Omental fat pad (tissue), 4 donors: ENCODE data around the gene MICAL2. TPM values are rescaled to one million over a fixed set of nuclear protein-coding genes. Genes with fewer than 3 reads are reported as not detected.

Source experiments
- ATAC-seq: fragments of 150-250 bp; one replicate; pipeline ENCODE4 v1.9.1; 2016; ENCODE audit warnings: mild to moderate bottlenecking, moderate library complexity; ENCODE audit not compliant: low FRiP score
- DNase-seq: peaks from one replicate; pipeline ENCODE4 v3.0.0-alpha.2; 2019; ENCODE audit warnings: low spot score
- total RNA-seq, 4 donors: library from RNA; depleted of rRNA; stranded (reverse); fragments of >200 nt; gene quantifications; one replicate each; pipeline ENCODE4 v1.1.0, GENCODE V29; 2016
- TF ChIP-seq, protein P1 (sequence below), 3 donors: fragments of 450-650 bp; IDR thresholded peaks; one replicate each; pipeline ENCODE4 v1.5.1; 2016 to 2017; ENCODE audit warnings: antibody characterized with exemption in 3 of 3, mild to moderate bottlenecking in 3 of 3, moderate library complexity in 2 of 3

Gene MICAL2
- total RNA-seq, 4 donors from 2014 or later = 34.3 to 143 (median 57.0) TPM

DNA sequence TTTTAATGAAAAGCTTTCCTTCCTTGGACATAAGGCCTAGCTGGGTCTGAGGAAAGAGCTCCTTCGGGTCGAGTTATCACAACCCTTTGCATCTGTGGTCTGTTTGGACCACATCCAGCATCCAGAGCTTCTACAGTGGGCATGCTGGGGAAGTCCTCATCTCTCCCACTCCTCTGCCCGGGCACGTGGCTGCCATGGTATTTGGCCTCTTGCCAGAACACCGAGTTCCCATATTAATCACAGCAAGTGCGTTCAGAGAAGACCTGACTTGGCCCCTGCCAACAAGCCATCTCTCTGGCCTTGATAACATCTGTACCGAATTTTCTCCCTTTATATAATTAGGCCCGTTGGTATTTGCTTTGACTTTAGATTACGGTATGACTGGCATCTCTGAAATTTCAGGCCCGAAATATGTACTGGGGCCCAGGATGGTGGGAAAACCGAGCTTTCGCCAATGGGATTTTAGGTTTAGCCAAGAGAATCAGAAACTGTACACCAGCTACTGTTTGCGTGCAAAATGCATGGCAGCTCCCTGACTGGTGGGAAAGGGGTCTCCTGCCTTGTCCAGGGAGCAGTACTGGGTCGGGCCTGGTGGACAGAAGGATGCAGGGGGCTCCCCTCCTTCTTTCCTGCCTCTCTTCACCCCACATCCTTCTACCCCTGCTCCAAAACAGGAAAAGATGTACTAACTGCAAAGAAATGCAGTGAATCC lies 90.0 kb downstream of the MICAL2 start:
- TF ChIP-seq, protein P1, sequence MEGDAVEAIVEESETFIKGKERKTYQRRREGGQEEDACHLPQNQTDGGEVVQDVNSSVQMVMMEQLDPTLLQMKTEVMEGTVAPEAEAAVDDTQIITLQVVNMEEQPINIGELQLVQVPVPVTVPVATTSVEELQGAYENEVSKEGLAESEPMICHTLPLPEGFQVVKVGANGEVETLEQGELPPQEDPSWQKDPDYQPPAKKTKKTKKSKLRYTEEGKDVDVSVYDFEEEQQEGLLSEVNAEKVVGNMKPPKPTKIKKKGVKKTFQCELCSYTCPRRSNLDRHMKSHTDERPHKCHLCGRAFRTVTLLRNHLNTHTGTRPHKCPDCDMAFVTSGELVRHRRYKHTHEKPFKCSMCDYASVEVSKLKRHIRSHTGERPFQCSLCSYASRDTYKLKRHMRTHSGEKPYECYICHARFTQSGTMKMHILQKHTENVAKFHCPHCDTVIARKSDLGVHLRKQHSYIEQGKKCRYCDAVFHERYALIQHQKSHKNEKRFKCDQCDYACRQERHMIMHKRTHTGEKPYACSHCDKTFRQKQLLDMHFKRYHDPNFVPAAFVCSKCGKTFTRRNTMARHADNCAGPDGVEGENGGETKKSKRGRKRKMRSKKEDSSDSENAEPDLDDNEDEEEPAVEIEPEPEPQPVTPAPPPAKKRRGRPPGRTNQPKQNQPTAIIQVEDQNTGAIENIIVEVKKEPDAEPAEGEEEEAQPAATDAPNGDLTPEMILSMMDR (IDR thresholded peaks at IDR 0.05) = no peak
- ATAC-seq (peak; percentile 7), DNase-seq (no peak)

DNA sequence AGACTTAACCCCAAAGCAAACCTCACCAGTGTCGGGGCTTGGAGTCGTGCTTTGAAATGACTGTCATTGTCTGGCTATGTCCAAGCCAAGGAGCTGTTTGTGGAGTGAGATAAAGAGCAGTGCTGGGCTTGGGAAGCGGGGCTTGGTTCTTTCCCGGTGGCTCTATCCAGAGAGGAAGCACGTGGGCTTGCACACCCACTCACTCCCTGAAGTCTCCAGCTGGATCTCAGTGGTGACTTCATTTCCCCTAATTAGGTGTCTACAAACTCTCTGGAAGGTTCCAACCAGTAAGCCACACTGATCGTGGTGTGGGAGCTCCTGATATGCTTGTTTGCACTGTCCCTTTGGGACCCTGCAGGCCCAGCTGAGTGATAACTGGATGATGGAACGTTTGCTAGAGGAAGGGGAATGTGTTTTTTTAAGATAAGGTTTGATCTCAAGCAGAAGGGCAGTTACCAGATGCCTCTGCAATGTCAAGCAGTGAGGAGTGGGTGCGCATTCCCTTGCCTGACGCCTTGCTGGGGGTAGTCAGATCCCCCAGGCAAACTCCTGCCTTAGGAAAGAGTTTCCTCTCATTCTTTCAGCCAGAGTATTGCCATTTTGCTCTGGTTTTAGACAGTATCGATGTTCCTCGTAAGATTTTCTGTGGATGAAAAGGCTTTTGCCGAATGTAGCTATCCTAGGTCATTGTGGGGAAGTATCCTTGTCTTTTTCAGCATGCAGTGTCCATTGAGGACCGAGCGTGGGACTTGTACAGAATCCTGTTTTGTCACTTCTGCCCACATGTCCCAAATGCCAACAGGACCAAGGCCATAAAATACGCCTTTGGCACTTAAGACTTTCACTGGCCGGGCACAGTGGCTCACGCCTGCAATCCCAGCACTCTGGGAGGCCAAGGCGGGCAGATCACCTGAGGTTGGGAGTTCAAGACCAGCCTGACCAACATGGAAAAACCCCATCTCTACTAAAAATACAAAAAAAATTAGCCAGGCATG lies 90.9 kb downstream of the MICAL2 start:
- TF ChIP-seq, protein P1 (IDR thresholded peaks at IDR 0.05) = no peak
- peak; percentile 30 for ATAC-seq

DNA sequence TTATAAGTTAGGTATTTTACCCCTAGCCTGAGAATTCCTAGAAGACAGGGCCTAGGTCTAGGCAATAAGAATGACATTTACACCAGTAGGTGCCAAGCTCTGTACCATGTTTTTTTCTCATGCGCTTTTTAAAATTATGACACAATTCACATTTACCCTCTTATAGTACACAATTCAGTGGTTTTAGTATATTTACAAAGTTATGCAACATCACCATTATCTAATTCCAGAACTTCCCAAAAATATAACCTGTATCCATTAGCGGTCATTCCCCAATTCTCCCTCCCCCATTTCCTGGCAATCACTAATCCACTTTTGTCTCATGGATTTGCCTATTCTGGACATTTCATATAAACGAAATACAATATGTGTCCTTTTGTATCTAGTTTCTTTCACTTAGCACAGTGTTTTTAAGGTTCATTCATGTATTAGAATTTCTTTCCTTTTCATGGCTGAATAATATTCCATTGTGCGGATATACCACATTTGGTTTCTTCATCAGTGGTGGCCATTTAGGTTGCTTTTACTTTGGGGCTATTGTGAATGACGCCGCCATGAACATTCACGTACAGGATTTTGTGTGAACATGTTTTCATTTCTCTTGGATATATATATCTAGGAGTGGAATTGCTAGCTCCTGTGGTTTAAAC lies 92.4 kb downstream of the MICAL2 start:
- DNase-seq (no peak), ATAC-seq (no peak)
- TF ChIP-seq, protein P1 (IDR thresholded peaks at IDR 0.05) = no peak

More for the DNA sequence above, 90.9 kb downstream of the MICAL2 start:
- DNase-seq = no peak

DNA sequence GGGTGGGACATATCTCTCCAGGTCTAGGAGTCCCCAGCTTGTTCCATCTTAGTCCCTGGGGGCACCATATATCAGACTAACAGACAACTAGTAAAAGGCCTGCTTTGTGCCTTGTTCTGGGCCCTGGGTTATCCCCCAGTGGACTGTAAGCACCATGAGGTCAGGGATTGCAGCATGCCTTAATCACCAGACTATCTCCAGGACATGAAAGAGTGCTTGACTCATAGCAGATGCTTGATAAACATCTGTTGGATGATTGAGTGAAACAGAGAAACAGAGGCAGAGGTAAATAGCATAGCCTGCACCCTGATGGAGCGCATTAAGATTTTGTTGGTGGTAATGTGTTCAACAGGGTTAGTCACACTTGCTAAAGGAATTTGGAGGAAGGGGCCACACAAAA lies 94.1 kb downstream of the MICAL2 start:
- no peak for ATAC-seq
- DNase-seq = no peak
- TF ChIP-seq, protein P1 (IDR thresholded peaks at IDR 0.05) = no peak

DNA sequence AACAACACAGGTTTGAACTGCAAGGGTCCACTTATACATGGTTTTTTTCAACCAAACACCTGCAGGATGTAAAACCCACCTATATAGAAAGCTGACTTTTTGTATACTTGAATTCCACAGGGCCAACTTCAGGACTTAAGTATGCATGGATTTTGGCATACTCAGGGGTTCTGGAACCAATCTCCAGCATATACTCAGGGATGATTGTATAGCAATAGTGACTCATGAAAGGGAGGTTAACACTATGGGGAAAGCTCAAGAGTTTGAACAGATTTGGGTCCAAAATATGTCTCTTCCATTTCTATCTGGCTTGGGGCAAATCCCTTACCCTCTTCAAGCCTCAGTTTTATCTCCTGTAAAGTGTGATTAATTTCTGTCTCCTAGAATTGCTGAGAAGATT lies 94.9 kb downstream of the MICAL2 start:
- TF ChIP-seq, protein P1 (IDR thresholded peaks at IDR 0.05) = no peak
- no peak for ATAC-seq

DNA sequence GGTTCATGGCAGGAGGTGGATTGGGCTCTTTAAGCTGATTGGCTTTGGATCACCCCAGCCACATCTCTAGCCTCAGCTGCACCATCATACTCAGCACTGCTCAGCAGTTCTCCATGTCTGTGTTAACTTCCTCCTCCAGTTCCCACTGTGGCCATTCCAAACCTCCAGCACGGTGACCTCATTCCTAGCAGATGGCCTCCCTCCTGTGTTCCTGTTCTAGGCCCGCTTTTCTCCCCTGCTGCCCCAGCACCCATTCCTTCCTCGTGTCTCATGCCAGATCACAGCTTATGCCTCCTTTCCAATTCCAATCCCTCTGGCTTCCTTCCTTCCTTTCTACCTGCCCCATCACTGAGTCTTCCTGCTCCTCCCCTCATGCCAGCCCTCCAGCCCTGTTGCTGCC lies 96.1 kb downstream of the MICAL2 start:
- TF ChIP-seq, protein P1 (IDR thresholded peaks at IDR 0.05) = no peak
- DNase-seq = no peak
- ATAC-seq = no peak

More for the DNA sequence above, 94.9 kb downstream of the MICAL2 start:
- no peak for DNase-seq
